NCI-H2171 treated with DMSO at 0.1 percent for 48 hours (cell line): ENCODE data around the gene KRT2.

Source experiments
- DNase-seq: peaks from one replicate; lab custom pipeline; 2025; lab: John Stamatoyannopoulos, UW

KRT2 gene

DNA sequence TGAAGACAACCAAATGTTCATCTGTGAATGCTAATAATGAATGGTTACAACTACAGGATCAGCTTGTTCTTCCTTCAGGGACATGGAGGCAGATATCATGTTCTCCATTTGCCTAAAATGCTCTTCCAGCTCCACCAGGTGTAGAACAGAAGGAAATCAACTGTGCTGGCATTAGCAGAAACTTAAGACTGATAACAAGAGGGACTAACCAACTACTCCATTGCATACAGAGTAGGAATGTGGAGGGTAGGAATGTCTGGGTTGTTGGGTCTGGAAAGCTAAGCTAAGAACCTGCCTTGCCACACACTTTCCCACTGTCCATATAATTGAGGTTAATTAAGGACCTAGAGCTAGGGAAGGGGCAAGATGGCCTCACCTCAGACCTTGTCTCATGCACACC lies 11.4 kb upstream of the KRT2 start:
- no peak for DNase-seq

DNA sequence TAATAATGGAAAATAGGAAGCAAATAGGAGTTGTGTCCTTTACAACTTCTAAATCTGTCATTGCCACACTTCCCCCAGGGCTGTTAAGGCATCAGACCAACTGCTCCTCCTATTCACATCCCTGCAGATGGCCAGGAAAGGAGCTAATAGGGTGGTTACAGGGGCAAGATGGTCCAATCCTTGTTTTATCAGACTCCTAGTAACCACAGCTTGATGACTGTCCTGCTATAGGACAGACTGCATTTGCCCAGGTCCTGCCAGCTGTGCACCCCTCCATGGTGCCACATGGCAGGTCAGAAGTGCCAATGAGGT lies 10.9 kb upstream of the KRT2 start:
- DNase-seq, result no peak

DNA sequence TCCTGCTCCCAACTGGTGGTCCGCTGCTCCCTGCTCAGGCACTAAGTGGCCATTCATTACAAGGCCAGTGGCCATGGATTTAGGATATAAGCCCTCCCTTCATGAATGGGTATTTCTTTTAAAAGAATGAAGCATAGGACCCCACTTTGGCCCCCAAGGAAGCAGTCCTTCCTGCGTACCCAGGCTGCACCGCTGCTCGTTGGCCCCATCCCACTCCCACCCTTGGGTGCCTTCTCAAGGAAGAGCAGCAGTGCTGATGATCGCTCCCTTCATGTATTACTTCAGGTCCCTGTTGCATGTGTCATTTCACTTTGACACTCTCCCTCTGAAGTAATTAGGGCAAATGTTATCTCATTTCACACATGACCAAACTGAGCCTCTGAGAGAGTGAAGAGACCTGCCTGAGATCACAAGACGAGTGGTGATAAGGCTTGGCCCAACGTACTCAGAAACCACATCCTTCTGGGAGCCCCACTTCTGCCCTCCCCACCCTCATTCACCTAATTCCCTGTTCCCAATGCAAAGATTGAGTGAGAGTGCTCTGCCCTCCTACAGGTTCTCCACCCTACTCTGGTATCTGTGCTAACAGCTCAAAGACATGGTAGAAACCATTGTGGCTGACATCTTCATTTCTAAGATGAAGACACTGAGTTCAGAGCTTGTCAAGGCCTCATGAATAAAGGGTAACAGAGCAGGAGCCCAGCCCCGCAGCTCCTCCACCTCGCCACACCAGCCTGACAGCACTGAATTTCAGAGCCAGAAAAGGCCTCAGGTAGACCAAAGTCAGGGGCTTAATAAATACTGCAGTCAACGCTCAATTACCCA lies 10.3 kb upstream of the KRT2 start:
- DNase-seq, result no peak

DNA sequence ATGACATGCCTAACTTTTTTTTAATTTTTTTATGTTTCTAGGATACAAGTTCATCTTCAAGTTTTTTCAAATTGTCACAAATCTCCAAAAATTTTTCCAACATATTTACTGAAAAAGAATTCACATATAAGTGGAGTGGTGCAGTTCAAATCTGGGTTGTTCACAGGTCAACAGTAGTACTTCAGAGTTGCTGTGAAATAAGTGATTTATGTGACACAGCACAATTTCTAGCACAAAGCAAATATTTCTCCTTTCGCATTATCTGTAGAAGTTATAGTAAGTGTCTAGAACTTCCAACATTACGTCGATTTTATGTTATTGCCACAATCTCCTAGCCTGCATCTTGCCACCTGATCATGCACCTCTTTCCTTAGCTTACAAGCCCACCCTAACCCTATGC lies 9.7 kb upstream of the KRT2 start:
- no peak for DNase-seq

DNA sequence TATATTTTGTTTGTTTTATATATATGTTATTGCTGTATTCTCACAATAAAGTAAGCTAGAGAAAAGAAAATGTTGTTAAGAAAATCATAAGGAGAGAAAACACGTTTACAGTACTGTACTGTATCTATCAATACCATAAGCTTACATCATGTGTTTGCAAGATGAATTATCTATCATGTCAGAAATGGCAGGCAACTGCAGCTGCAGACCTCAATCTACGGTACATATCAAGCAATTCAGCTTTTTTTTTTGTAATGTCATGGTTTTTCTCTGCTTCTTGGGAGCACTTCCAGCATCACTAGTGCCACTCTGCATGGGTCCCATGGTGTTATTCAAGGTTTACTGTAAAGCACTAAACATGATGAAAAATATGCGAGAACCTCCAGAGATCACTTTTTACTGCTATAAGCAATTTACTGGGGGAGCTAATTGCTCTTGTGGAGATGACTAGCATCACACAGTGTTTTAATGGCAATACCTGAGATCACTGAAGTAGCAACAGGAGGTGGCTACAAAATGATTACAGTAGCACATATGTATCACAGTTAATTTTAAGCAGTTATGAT lies 9.0 kb upstream of the KRT2 start:
- DNase-seq, result no peak

DNA sequence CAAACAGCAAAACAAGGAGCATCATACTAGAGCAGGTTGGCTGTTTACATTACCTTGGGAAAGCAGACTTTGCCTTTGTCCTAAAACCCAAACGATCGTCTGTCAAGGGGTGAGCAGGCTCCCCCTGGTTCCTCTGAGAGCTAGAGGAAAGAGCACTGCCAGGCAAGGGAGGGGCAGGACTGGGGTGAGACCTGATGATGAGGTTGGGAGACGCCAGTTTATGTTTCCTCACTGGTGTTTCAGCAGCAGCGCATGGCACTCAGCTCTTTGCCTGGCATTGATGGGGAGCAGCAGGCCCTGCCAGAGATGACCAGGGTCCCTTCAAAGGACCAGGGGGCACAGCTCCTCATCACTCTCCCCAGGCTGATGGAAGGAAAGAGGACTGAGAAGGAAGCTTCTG lies 7.9 kb upstream of the KRT2 start:
- no peak for DNase-seq

DNA sequence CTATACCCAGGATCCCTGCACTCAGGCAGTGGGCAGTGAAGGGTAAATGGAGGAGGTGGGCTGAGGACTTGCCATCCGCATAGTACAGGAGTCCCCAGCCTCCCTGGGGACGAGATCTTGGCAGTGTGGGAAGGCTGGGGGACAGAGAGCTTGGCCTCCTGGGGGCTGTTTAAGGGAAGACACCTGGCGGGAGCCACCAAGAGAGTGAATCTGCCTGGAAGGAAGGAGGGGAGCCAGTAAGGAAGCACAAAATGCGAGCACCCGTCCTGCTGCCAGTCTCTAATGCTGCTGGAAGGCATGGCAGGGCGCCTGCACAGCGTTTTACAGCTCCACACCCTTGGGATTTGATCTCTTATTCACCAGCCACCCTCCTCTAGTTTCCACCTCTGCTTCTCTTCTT lies 7.4 kb upstream of the KRT2 start:
- peak; percentile 51 for DNase-seq

DNA sequence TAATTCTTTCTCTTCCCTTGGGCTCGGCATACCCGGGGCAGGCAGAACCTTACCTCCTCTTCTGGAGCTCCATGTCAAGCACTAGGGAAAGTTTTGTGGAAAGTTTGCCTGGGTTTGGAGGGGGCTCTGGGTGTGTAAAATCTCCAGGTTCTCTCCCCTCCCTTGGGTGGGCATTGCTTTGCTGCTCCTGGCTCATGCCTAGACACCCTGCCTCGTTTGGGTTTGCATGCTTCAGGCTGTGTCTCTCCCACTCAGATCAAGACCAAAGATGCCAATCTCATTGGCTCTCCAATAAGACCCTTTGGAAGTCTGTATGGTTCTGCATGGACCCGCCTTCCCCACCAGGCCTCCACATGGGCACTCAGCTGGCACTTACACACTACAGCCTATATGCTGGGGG lies 6.2 kb upstream of the KRT2 start:
- DNase-seq, result no peak

DNA sequence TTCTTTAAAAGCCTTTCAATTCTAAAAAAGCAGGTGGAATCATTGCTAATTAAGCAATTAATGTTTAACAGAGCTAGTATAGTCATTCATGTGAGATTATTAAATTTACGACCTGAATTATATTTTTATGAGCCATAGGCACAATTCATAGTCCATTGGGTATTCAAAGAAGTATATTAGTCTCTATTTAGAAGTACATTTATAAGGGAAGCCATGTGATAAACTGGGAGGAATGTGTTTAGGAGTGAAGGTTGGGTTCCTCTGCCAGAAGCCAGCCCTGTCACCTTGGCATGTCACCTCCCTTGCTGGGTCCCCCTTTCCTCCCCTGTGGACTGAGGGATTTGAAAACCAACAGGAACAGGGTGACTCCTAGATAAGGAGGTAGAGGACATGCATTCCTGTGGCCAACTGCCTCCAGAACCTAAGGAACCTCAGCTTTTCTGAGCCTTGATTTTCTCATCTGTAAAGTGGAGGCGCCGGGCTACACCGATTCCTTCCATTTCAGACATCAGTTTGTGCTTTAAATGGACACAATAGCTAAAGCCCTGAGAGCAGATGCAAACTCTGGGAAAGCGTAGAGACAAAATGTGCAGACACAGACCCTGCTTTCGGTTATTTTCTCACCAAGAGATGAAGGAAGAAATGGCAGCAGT lies 5.4 kb upstream of the KRT2 start:
- no peak for DNase-seq

DNA sequence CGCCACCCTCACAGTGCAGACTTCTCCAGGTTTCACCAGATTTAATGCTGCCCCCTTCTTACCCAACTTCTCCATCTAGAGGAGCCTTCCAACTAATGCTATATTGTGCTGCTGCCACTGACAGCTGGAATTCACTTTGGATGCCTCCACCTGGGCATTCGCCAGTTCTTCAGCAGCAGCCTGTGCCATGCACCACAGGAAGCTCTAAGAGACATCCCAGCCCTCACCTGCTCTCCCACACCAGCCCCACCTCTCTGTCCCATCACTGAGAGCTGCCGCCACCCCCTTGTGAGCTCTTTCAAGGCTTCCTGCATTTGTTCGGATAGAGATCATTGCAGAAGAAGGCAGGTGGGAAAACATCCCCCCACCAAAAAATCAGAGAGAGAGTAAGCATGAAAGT lies 4.6 kb upstream of the KRT2 start:
- DNase-seq, result peak; percentile 44

DNA sequence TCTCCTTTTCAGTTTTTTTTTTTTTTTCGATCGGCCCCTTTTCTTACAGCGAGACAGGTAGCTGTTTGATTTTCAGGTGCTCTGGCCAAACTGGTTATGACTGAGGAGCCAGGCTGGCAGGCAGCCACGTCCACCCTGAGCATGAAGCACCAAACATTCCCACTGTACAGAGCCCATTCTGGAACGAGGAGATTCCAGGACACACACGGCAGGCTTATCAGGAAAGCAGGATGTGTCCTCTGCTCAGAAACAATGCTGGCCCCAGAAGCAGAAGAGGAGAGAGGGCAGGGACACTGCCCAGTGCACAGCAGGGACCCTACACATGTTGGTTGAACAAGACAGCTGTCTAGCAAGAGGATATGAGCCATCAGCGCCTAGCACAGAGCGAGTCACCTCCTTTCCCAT lies 3.7 kb upstream of the KRT2 start:
- no peak for DNase-seq

DNA sequence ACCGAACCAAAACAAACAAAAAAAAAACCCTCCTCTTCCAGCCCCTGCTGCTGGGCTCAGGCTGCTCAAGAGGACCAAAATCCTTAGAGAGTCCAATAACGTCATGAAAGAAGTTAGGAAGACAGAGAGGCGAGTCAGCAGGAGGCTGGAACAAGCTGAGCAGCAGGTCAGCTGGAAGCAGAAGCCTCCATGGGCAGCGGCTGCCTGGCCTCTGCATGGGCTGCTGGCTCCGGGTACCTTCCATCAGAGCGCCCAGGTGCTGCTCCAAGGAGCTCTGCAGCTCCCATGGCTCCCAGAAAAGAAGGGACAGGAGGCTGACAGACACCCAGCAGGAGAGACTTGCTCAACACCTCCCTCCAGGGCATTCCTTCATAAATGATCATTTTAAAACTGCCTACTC lies 3.2 kb upstream of the KRT2 start:
- no peak for DNase-seq

DNA sequence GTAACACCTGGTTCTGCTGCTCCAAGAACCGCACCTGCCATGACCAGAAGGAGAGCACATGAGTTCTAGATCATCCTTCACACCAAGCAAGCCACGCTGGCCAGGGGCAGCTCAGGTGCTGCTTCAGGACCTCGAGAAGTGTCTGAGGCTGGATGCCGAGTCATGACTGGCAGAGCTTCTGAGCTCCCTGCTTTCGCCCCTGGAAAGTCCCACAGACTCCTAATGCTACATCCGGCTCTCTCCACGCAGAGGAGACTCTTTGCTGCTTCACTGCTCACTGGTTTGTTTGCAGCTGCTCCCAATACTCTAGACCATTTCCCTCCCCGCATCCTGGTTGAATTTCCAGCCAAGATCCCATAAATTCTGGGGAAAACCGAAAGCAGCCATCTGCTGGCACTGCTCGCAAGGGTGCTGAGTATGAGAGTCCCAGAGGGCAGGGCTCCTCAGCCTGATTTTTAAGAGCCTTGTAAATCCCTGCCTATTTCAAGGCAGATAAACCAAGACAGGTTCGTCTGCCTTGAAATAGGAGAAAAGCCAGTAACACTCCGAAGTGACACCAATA lies 1.4 kb downstream of the KRT2 start:
- peak; percentile 86 for DNase-seq

DNA sequence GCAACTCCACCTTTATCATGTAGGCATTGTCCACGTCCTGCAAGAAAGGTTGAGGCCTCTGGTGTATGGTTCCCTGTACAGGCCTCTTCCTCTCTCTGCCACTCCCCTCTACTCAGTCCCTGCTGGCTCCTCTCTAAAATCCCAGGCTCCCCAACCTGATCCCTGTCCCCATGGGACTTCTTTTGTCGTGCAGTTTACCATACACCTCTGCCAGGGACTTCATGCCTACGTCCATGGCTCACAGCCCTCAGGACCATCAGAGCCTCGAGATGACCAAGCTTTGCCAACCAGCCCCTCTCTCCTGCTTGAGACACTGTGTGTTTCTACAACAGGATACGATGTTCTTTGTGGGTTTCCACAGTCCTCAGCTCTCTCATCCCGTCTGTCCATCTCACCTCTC lies 2.9 kb downstream of the KRT2 start:
- DNase-seq, result no peak

DNA sequence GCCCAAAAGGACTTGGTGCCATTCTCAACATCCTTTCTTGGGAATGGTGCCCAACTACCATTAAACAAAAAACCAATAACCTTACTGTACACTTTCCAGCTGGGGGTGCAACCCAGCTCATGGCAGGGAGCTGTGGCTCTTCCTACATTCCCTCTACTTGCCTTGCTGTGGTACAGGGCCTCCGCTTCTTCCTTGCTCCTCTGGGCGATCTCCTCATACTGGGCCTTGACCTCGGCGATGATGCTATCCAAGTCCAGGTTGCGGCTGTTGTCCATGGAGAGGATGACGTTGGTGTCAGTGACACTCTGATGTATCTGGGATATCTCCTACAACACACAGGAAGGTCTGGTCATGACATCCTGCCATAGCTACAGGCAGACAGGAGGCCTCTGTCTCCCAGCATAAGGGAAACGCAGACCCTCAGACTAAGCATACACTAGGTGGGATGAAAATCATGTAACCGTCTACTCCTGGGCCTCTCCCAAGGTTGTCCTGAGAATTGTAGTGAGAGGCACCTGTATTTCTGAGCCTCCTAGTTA lies 3.9 kb downstream of the KRT2 start:
- DNase-seq, result no peak

DNA sequence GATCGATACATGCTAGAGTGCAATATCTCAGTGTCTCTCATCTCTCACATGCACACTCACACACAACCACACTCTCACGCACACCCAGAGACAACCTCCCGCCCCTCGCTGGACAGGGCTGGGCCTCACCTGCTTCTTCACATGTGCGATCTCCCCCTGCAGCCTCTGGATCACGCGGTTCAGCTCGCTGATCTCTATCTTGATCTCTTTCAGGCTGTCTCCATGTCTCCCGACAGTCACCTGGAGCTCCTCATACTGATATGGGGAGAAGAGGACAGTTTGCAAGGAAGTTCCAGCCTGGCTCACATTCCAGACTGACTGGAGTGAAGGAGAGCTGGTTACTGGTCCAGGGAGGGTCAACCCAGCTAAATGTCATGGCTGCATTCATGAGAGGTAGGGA lies 4.4 kb downstream of the KRT2 start:
- DNase-seq, result no peak

DNA sequence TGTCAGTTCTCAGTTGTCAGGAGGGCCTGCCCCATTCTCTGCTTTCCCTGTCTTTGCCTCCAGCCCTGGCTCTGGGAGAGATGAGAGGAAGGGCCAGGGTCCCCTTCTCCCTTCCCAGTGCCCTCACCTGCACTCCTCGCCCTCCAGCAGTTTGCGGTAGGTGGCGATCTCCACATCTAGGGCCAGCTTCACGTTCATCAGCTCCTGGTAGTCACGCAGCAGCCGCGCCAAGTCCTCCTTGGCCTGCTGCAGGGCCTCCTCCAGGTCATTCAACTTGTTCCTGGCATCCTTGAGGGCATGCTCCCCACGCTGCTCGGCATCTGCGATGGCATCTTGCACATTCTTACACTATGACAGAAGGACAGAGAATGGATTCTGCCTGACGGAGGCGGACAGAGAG lies 5.4 kb downstream of the KRT2 start:
- no peak for DNase-seq

DNA sequence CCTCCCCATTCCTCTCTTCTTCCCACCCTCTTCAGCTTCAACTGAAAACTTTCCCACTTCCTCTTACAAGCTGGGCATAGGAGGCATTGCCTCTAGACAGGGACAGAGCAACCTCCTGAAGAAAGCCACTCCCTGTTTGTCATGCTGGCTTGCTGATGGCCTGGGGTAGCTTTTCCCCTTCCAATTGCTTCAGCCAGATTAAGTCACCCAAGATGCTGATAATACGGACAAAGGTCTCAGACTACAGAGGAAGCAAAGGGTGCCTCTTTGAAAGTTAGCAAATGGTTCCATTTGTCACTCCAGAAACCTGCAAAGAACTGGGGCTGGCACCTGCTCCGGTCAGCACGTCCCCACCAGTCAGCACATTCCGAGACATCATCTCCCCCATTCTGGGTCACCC lies 6.0 kb downstream of the KRT2 start:
- no peak for DNase-seq

DNA sequence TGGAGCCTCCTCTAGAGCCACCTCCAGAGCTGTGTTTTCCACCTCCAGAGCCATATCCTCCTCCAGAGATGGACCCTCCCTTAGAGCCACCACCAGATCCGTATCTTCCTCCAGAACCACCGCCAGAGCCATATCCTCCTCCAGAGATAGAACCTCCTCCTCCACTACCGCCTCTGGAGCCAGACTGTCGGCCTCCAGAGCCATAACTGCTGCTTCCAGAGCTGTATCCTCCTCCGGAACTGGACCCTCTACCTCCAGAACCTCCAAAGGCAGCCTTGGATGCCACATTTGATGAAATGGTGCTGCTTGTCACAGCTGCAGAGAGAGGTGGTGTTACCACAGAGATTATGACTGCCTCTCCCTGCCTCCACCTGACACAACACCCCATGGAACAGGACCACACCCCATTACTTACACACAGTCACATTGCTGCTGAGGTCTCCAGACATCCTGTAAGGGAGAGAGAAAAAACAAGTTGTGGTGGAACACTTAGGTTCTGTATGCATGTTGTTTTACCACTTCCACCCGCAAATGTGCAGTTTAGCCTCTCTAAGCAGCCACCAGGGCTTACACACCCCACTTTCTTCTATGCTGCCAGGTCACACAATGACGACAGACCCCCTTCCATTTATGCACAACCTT lies 6.8 kb downstream of the KRT2 start:
- DNase-seq, result no peak

DNA sequence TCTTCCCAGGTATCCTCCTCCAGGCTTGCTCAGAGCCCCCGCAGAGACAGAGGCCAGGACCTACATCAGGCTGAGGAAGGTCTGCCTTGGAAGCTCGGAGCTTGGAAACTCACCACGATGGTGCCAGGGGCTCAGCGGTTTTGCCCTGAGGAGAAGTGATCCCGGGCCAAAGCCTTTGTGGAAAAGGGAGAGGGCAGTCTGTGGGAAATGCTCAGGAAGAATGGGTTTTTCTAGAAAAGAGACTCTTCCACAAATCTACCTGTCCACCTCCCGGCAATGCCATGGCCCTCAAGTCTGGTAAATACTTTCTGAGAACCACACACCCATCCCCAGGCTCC lies 8.0 kb downstream of the KRT2 start:
- no peak for DNase-seq

DNA sequence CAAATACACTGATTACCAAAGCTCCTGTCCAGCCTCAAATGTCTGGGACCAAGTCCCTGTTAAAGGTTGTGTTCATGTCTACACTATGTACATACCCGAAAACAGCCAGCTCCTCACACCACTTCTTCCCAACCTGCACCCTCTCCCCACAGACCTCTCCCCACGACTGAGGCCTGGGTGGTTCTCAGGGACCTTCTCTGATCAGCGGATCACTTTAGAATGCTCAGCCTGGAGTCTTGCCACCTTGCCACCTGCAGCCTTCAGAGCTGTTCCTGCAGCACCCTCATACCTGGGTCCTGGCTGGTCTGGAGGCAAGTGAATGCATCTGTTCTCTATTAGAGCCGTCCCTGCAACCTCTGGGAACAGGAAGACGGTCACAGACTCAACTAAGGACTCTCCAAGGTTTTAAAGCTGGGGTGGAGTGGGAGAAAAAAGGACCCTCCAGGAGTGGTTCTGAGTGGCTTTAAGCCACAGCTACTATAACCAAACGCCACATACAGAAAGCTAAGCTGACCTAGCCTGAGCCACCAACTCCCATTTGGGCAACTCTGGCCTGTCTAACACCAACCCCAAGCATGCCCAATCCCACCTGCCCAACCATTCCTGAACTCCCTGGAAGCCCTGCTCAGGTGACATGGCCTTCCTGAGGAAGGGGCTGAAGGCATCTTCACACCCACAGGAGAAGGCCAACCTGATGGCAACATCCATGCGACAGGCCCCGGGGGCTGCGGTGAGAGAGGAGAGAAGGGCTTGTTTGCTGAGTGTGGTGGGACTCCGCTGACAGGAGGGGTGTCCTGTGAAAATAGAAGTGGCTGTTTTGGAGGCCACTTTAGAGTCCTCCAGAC lies 8.6 kb downstream of the KRT2 start:
- no peak for DNase-seq

DNA sequence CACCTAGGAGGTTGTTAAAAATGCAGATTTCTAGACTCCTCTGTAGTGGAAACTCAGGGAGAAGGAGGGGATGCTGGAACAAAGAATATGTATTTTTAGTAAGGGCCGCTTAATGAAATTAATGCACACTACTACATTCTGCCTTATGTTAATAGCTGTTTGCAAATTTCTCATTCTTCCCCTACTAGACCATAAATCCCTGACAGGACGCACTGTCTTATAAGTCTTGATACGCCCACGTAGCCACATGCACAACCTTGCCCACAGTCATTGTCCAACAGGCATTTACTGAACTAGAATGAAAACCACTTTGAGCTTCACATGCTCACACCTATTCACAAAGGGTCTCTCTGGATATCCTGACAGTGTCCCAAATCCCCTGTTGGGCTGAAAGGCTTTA lies 10.5 kb downstream of the KRT2 start:
- no peak for DNase-seq
